MM.1S (cell line): ENCODE data around the gene LRRC63.

Experiments used
- EZH2 ChIP-seq: fragments of 300-600 bp; sonication (generic); optimal IDR thresholded peaks from 2 replicates; pipeline ENCODE3; 2017; ENCODE audit warnings: low read depth, mild to moderate bottlenecking, antibody characterized with exemption, low read length, mixed read lengths
- EZH2phosphoT487 ChIP-seq: fragments of 300-600 bp; sonication (generic); IDR thresholded peaks from 2 replicates; pipeline ENCODE4 v1.6.1; 2018; ENCODE audit warnings: antibody characterized with exemption, low read length
- TF ChIP-seq, protein P1 (sequence below): fragments of 300-600 bp; sonication (generic); IDR thresholded peaks from 2 replicates; pipeline ENCODE4 v1.5.1; 2016; ENCODE audit warnings: antibody characterized with exemption, low read length, mixed read lengths

DNA sequence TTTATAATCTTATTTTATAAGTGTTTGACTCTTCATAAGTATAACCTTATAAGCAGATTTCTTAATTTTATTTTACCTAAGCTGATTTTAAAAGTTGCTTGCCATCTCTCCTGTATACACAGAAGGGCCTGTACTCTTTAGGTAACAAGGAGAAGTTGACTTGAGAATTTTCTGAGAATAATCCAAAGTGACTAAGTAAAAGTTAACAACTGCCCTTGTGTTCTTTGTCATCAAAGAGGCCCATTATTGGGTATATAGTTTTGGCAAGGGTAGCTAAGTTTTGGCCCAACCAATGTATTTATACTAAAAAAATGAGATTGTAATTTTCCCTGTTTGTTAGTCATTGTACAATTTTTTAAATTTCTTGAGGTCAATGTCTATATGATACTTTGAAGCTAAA lies 32.9 kb upstream of the LRRC63 start:
- TF ChIP-seq, protein P1, sequence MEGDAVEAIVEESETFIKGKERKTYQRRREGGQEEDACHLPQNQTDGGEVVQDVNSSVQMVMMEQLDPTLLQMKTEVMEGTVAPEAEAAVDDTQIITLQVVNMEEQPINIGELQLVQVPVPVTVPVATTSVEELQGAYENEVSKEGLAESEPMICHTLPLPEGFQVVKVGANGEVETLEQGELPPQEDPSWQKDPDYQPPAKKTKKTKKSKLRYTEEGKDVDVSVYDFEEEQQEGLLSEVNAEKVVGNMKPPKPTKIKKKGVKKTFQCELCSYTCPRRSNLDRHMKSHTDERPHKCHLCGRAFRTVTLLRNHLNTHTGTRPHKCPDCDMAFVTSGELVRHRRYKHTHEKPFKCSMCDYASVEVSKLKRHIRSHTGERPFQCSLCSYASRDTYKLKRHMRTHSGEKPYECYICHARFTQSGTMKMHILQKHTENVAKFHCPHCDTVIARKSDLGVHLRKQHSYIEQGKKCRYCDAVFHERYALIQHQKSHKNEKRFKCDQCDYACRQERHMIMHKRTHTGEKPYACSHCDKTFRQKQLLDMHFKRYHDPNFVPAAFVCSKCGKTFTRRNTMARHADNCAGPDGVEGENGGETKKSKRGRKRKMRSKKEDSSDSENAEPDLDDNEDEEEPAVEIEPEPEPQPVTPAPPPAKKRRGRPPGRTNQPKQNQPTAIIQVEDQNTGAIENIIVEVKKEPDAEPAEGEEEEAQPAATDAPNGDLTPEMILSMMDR: no peak
- TF ChIP-seq EZH2phosphoT487 (no peak), EZH2 (no peak)
